IPS DF 4.7 (cell line): Measurements from ENCODE around the gene PRPF19.

Experiments
- DNase-seq: peaks from one replicate; pipeline ENCODE4 v3.0.0-alpha.2; 2013; ENCODE audit warnings: low spot score; ENCODE audit errors: extremely low read depth

PRPF19 gene

GRCh38 chr11:60905551-60906113 lies 753 bp downstream of the PRPF19 start:
- no peak for DNase-seq

GRCh38 chr11:60905047-60905446 lies 1.3 kb downstream of the PRPF19 start:
- no peak for DNase-seq

- no peak for DNase-seq
Measured at GRCh38 chr11:60902625-60903024, 3.8 kb downstream of the PRPF19 start.

GRCh38 chr11:60900673-60901404 lies 5.5 kb downstream of the PRPF19 start:
- DNase-seq, result no peak

- no peak for DNase-seq
Measured at GRCh38 chr11:60899977-60900376, 6.4 kb downstream of the PRPF19 start.

- DNase-seq, result no peak
Measured at GRCh38 chr11:60899046-60899936, 7.1 kb downstream of the PRPF19 start.

GRCh38 chr11:60897496-60897895 lies 8.9 kb downstream of the PRPF19 start:
- no peak for DNase-seq

GRCh38 chr11:60895687-60896086 lies 10.7 kb downstream of the PRPF19 start:
- DNase-seq, result no peak

- no peak for DNase-seq
Measured at GRCh38 chr11:60891103-60891741, 15.2 kb downstream of the PRPF19 start.

GRCh38 chr11:60890696-60891095 lies 15.7 kb downstream of the PRPF19 start:
- no peak for DNase-seq

GRCh38 chr11:60889869-60890311 lies 16.5 kb downstream of the PRPF19 start:
- DNase-seq, result no peak

GRCh38 chr11:60887556-60887955 lies 18.8 kb downstream of the PRPF19 start:
- DNase-seq, result no peak

- no peak for DNase-seq
Measured at GRCh38 chr11:60880643-60881282, 25.6 kb downstream of the PRPF19 start.

GRCh38 chr11:60879971-60880588 lies 26.3 kb downstream of the PRPF19 start:
- DNase-seq, result no peak

- no peak for DNase-seq
Measured at GRCh38 chr11:60879104-60879503, 27.3 kb downstream of the PRPF19 start.

GRCh38 chr11:60878245-60879101 lies 27.9 kb downstream of the PRPF19 start:
- DNase-seq, result no peak

GRCh38 chr11:60876168-60876485 lies 30.3 kb downstream of the PRPF19 start:
- DNase-seq, result no peak

GRCh38 chr11:60875366-60876167 lies 30.8 kb downstream of the PRPF19 start:
- no peak for DNase-seq
